Activated CD8-positive, alpha-beta T cell treated with anti-CD3 and anti-CD28 coated beads for 36 hours (primary cell): ENCODE results near the gene GTF2IRD1. TPM values are rescaled to one million over a fixed set of nuclear protein-coding genes. Genes with fewer than 3 reads are reported as not detected.

ENCODE experiments used
- ATAC-seq: fragments of 200-7000 bp; cut with Tn5 transposase; one replicate; pipeline ENCODE4 v1.10.0; 2021; ENCODE audit warnings: mild to moderate bottlenecking, moderate library complexity
- CTCF ChIA-PET: fragments of 350-600 bp; sonication (Branson Sonifier 250); formaldehyde crosslinking; loops from one replicate; lab custom pipeline; 2021; ENCODE audit warnings: antibody characterized with exemption; lab: Charles Lee
- POLR2A ChIA-PET: fragments of 350-600 bp; sonication (Branson Sonifier 250); formaldehyde crosslinking; loops from one replicate; lab custom pipeline; 2021; ENCODE audit warnings: antibody characterized with exemption; lab: Charles Lee
- DNase-seq: peaks from one replicate; pipeline ENCODE4 v3.0.0-alpha.2; 2020
- H3K27ac Mint-ChIP-seq: one replicate; pipeline ENCODE4 v1.8.0; 2021; ENCODE audit warnings: mild to moderate bottlenecking, mixed read lengths
- H3K27me3 Mint-ChIP-seq: one replicate; pipeline ENCODE4 v1.8.0; 2021; ENCODE audit warnings: mixed read lengths
- H3K36me3 Mint-ChIP-seq: one replicate; pipeline ENCODE4 v1.8.0; 2021; ENCODE audit warnings: low read depth, mixed read lengths
- H3K4me1 Mint-ChIP-seq: one replicate; pipeline ENCODE4 v1.8.0; 2021; ENCODE audit warnings: low read depth, mixed read lengths
- H3K4me3 Mint-ChIP-seq: one replicate; pipeline ENCODE4 v1.8.0; 2021; ENCODE audit warnings: mild to moderate bottlenecking, moderate library complexity, mixed read lengths
- H3K9me3 Mint-ChIP-seq: one replicate; pipeline ENCODE4 v1.8.0; 2021; ENCODE audit warnings: mixed read lengths
- intact Hi-C: fragments of 100-400 bp; cut with micrococcal nuclease; formaldehyde crosslinking; loops from one replicate; pipeline ENCODE4 v1.10.0; 2022
- total RNA-seq, 2 experiments: library from RNA; stranded (reverse); gene quantifications; one replicate each; pipeline ENCODE4 v1.2.3, GENCODE V29; 2021
- TF ChIP-seq, protein P1 (sequence below): fragments of 200-600 bp; IDR thresholded peaks from one replicate; pipeline ENCODE4 v1.8.0; 2022; ENCODE audit warnings: antibody characterized with exemption, mild to moderate bottlenecking

The GTF2IRD1 gene
- total RNA-seq, 2 experiments from 2014 or later, result 1.2 to 1.4 TPM

DNA sequence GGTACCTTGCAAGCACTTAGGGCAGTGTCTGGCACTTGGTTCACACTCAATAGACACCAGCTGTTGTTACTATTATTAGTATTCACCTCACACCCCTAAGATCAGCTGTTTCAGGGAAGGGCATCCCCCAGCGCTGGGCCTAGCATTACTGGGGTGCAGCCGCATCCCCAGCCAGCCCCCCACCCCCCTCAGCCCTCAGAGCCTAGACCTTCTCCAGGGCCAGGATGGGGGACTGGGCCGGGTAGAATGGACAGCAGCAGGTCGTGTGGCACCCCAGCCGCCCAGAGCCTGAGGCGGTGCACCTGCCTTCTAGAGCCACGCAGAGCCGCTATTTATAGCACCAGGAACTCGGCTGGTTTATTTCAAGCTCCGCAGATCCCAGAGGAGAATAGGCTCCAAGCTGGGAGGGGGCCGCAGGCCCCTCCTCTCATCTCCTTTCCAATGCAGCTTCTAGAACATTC is 60.5 kb downstream of the GTF2IRD1 start:
- Mint-ChIP-seq H3K36me3 (no peaks in the 10 kb centered on the region), H3K27ac (no peak overlapping the region), H3K4me3 (no peak overlapping the region), H3K9me3 (no peaks in the 10 kb centered on the region), H3K4me1 (no peaks in the 10 kb centered on the region), H3K27me3 (no peaks in the 10 kb centered on the region)
- no peak for ATAC-seq
- intact Hi-C loops, result no loop called here
- no peak for DNase-seq
- POLR2A ChIA-PET, result no interaction called here
- CTCF ChIA-PET, result no interaction called here
- TF ChIP-seq, protein P1, sequence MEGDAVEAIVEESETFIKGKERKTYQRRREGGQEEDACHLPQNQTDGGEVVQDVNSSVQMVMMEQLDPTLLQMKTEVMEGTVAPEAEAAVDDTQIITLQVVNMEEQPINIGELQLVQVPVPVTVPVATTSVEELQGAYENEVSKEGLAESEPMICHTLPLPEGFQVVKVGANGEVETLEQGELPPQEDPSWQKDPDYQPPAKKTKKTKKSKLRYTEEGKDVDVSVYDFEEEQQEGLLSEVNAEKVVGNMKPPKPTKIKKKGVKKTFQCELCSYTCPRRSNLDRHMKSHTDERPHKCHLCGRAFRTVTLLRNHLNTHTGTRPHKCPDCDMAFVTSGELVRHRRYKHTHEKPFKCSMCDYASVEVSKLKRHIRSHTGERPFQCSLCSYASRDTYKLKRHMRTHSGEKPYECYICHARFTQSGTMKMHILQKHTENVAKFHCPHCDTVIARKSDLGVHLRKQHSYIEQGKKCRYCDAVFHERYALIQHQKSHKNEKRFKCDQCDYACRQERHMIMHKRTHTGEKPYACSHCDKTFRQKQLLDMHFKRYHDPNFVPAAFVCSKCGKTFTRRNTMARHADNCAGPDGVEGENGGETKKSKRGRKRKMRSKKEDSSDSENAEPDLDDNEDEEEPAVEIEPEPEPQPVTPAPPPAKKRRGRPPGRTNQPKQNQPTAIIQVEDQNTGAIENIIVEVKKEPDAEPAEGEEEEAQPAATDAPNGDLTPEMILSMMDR, result no peak

DNA sequence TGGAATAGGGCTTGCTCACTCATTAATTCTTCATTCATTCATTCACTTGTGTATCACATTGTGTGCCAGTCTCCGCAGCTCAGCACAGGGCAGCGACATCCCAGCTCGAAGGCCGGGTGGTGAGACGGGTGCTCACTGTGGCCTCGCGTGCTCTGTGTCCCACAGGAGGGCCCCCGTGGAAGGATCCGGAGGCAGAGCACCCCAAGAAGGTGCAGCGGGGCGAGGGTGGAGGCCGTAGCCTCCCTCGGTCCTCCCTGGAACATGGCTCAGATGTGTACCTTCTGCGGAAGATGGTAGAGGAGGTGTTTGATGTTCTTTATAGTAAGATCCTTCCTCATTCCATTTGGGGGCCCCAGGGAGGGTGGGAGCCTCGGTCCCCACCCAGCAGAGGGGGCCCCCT is 61.6 kb downstream of the GTF2IRD1 start:
- Mint-ChIP-seq H3K4me3 (no peak overlapping the region), H3K4me1 (no peaks in the 10 kb centered on the region), H3K27ac (no peak overlapping the region), H3K9me3 (no peaks in the 10 kb centered on the region), H3K27me3 (no peaks in the 10 kb centered on the region), H3K36me3 (no peaks in the 10 kb centered on the region)
- no peak for DNase-seq
- ChIA-PET CTCF (no interaction called here), POLR2A (no interaction called here)
- TF ChIP-seq, protein P1, result no peak
- intact Hi-C loops, result no loop called here
- no peak for ATAC-seq

DNA sequence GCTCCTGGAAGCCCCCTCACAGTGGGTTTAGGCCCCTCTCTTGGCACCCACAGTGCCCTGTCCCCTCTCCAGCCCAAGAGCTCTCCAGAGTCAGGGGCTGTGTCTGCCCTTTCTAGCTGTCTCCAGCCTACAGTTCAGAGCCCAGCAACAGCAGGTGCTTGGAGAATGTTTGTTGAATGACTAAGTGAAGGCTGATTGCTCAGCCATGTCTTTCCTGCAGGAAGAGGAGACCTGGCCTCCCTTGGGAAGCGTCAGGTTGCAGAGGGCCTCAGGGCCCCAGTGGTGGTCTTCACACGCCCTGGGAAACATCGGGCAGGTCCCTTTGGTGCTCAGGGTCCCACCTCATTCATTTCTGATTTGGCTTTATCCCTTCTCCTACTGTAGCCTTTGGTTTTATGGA is 62.5 kb downstream of the GTF2IRD1 start:
- TF ChIP-seq, protein P1, result no peak
- H3K9me3 Mint-ChIP-seq, result no peaks in the 10 kb centered on the region
- no peak for DNase-seq
- ATAC-seq, result no peak
- no peaks in the 10 kb centered on the region for H3K4me1 Mint-ChIP-seq
- intact Hi-C loops, result no loop called here
- H3K4me3 Mint-ChIP-seq, result no peak overlapping the region
- ChIA-PET CTCF (no interaction called here), POLR2A (no interaction called here)
- no peaks in the 10 kb centered on the region for H3K27me3 Mint-ChIP-seq
- no peak overlapping the region for H3K27ac Mint-ChIP-seq
- no peaks in the 10 kb centered on the region for H3K36me3 Mint-ChIP-seq

DNA sequence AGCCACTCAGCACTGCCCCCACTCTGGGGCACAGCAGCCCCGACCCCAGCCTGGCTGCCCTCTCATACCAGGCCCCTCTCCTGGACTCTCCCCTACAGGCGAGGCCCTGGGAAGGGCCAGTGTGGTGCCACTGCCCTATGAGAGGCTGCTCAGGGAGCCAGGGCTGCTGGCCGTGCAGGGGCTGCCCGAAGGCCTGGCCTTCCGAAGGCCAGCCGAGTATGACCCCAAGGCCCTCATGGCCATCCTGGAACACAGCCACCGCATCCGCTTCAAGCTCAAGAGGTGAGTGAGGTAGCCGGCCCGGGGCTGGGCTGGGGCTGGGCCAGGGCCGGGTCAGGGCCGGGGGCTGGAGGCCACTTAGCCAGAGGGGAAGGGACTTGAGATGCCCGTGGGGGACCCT is 64.3 kb downstream of the GTF2IRD1 start:
- ChIA-PET POLR2A (no interaction called here), CTCF (no interaction called here)
- DNase-seq, result no peak
- TF ChIP-seq, protein P1, result no peak
- Mint-ChIP-seq H3K27me3 (no peaks in the 10 kb centered on the region), H3K4me3 (no peak overlapping the region), H3K36me3 (no peaks in the 10 kb centered on the region), H3K9me3 (no peaks in the 10 kb centered on the region), H3K4me1 (no peaks in the 10 kb centered on the region), H3K27ac (no peak overlapping the region)
- intact Hi-C loops, result no loop called here
- no peak for ATAC-seq

DNA sequence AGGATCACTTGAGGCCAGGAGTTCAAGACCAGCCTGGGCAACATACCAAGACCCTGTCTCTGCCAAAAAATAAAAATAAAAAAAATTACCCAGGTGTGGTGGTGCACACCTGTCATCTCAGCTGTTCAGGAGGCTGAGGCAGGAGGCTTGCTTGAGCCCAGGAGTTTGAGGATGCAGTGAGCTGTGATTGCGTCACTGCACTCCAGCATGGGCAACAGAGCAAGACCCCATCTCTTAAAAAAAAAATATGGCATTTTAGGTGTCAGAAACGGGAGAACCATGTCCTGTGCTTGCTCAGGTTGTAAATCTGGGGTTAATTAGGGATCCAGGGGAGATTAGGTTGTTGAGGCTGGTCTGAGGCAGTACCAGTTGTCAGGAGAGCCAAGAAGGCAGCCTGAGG is 64.9 kb downstream of the GTF2IRD1 start:
- no peak overlapping the region for H3K27ac Mint-ChIP-seq
- H3K9me3 Mint-ChIP-seq, result no peaks in the 10 kb centered on the region
- no peak for ATAC-seq
- DNase-seq, result no peak
- TF ChIP-seq, protein P1, result no peak
- no peaks in the 10 kb centered on the region for H3K36me3 Mint-ChIP-seq
- intact Hi-C loops, result no loop called here
- ChIA-PET POLR2A (no interaction called here), CTCF (interaction anchor here (1.7 kb wide), 1 partner anchor 101 kb away, joined by 5 read pairs; no protein-coding TSS in a partner anchor)
- H3K4me3 Mint-ChIP-seq, result no peak overlapping the region
- no peaks in the 10 kb centered on the region for H3K4me1 Mint-ChIP-seq
- H3K27me3 Mint-ChIP-seq, result no peaks in the 10 kb centered on the region
